Loucy (cell line): ENCODE data around the gene MRPL2.

Source experiments
- EZH2phosphoT487 ChIP-seq: fragments of 200-600 bp; IDR thresholded peaks from 2 replicates; pipeline ENCODE4 v1.6.1; 2018; ENCODE audit warnings: antibody characterized with exemption, mild to moderate bottlenecking, moderate library complexity, borderline replicate concordance
- TF ChIP-seq, protein P1 (sequence below): fragments of 200-600 bp; sonication (generic); conservative IDR thresholded peaks from 2 replicates; pipeline ENCODE4 v1.5.1; 2014; ENCODE audit warnings: mild to moderate bottlenecking, antibody characterized with exemption, low read length

DNA sequence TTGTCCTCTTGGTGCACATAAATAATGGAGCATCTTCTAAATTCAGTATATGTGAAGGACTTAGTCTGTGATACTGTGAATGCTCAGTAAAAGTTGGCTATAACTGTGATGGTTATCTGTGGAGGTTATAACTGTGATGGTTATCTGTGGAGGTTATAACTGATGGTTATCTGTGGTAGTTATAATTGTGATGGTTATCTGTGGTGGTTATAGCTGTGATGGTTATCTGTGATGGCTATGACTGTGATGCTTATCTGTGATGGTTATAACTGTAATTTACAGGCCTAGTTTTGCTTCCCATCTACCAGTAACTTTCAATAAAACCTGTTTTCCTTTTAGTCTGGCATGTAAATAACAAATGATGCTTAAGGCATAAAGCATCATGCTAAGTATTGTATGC is 33.4 kb upstream of the MRPL2 start:
- TF ChIP-seq, protein P1, sequence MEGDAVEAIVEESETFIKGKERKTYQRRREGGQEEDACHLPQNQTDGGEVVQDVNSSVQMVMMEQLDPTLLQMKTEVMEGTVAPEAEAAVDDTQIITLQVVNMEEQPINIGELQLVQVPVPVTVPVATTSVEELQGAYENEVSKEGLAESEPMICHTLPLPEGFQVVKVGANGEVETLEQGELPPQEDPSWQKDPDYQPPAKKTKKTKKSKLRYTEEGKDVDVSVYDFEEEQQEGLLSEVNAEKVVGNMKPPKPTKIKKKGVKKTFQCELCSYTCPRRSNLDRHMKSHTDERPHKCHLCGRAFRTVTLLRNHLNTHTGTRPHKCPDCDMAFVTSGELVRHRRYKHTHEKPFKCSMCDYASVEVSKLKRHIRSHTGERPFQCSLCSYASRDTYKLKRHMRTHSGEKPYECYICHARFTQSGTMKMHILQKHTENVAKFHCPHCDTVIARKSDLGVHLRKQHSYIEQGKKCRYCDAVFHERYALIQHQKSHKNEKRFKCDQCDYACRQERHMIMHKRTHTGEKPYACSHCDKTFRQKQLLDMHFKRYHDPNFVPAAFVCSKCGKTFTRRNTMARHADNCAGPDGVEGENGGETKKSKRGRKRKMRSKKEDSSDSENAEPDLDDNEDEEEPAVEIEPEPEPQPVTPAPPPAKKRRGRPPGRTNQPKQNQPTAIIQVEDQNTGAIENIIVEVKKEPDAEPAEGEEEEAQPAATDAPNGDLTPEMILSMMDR: no peak
- TF ChIP-seq EZH2phosphoT487: no peak
